IgD-negative memory B cell (primary cell): ENCODE results near the gene PACRG. TPM values are rescaled to one million over a fixed set of nuclear protein-coding genes. Genes with fewer than 3 reads are reported as not detected.
A peak's percentile ranks its signal among the peaks of the same experiment; 100 is the strongest.

Source experiments
- H3K27ac Mint-ChIP-seq, 3 donors: one replicate each; pipeline ENCODE4 v1.8.0; 2020 to 2022; ENCODE audit warnings: mild to moderate bottlenecking in 3 of 3, mixed read lengths in 3 of 3, moderate library complexity in 1 of 3
- H3K27me3 Mint-ChIP-seq: one replicate; pipeline ENCODE4 v1.8.0; 2021; ENCODE audit warnings: mixed read lengths
- H3K36me3 Mint-ChIP-seq: one replicate; pipeline ENCODE4 v1.8.0; 2020; ENCODE audit warnings: mild to moderate bottlenecking, mixed read lengths
- H3K4me1 Mint-ChIP-seq, 3 donors: one replicate each; pipeline ENCODE4 v1.8.0; 2020 to 2022; ENCODE audit warnings: mixed read lengths in 3 of 3, mild to moderate bottlenecking in 1 of 3
- H3K4me3 Mint-ChIP-seq, 4 donors: one replicate each; pipeline ENCODE4 v1.8.0; 2020 to 2022; ENCODE audit warnings: mild to moderate bottlenecking in 4 of 4, mixed read lengths in 4 of 4, moderate library complexity in 3 of 4
- H3K9me3 Mint-ChIP-seq, 3 donors: one replicate each; pipeline ENCODE4 v1.8.0; 2020 to 2021; ENCODE audit warnings: mixed read lengths in 3 of 3, mild to moderate bottlenecking in 1 of 3
- polyA plus RNA-seq: library from polyadenylated mRNA; unstranded; fragments of 300-500 nt; fragmentation: Illumina TruSeq; gene quantifications from one replicate; pipeline ENCODE4 v1.2.3, GENCODE V29; 2021

The PACRG gene
- polyA plus RNA-seq, 1 donor from 2014 or later = not detected

GRCh38 chr6:163085861-163086623 lies 358.3 kb downstream of the PACRG start:
- Mint-ChIP-seq H3K27ac (no peak overlapping the region), H3K4me3 (no peak overlapping the region), H3K27me3 (peaks cover 1% of the 10 kb centered on the region), H3K36me3 (no peaks in the 10 kb centered on the region), H3K9me3 (no peaks in the 10 kb centered on the region), H3K4me1 (no peaks in the 10 kb centered on the region)

GRCh38 chr6:163086624-163086920 lies 358.8 kb downstream of the PACRG start:
- H3K9me3 Mint-ChIP-seq = no peaks in the 10 kb centered on the region
- no peaks in the 10 kb centered on the region for H3K36me3 Mint-ChIP-seq
- H3K4me1 Mint-ChIP-seq = no peaks in the 10 kb centered on the region
- peaks cover 1% of the 10 kb centered on the region for H3K27me3 Mint-ChIP-seq
- H3K27ac Mint-ChIP-seq = no peak overlapping the region
- no peak overlapping the region for H3K4me3 Mint-ChIP-seq

- Mint-ChIP-seq H3K27ac (no peak overlapping the region), H3K36me3 (no peaks in the 10 kb centered on the region), H3K27me3 (peaks cover 1% of the 10 kb centered on the region), H3K4me3 (no peak overlapping the region), H3K4me1 (no peaks in the 10 kb centered on the region), H3K9me3 (no peaks in the 10 kb centered on the region)
Observed at GRCh38 chr6:163087981-163088380, 360.2 kb downstream of the PACRG start.

- Mint-ChIP-seq H3K36me3 (no peaks in the 10 kb centered on the region), H3K9me3 (no peaks in the 10 kb centered on the region), H3K27me3 (no peaks in the 10 kb centered on the region), H3K4me1 (no peaks in the 10 kb centered on the region), H3K4me3 (no peak overlapping the region), H3K27ac (no peak overlapping the region)
Observed at GRCh38 chr6:163092876-163093275, 365.1 kb downstream of the PACRG start.

- Mint-ChIP-seq H3K4me1 (no peaks in the 10 kb centered on the region), H3K9me3 (no peaks in the 10 kb centered on the region), H3K27me3 (no peaks in the 10 kb centered on the region), H3K4me3 (no peak overlapping the region), H3K27ac (no peak overlapping the region), H3K36me3 (no peaks in the 10 kb centered on the region)
Observed at GRCh38 chr6:163094881-163095280, 367.1 kb downstream of the PACRG start.

- Mint-ChIP-seq H3K27me3 (no peaks in the 10 kb centered on the region), H3K36me3 (no peaks in the 10 kb centered on the region), H3K4me1 (no peaks in the 10 kb centered on the region), H3K27ac (no peak overlapping the region), H3K4me3 (no peak overlapping the region), H3K9me3 (no peaks in the 10 kb centered on the region)
Observed at GRCh38 chr6:163095401-163095800, 367.6 kb downstream of the PACRG start.

GRCh38 chr6:163098827-163099479 lies 371.2 kb downstream of the PACRG start:
- Mint-ChIP-seq H3K9me3 (peaks cover 0 to 3% (median 0%) of the 10 kb centered on the region in 3 donors), H3K36me3 (no peaks in the 10 kb centered on the region), H3K4me1 (no peaks in the 10 kb centered on the region), H3K27ac (no peak overlapping the region), H3K4me3 (no peak overlapping the region), H3K27me3 (no peaks in the 10 kb centered on the region)

GRCh38 chr6:163099621-163100171 lies 371.9 kb downstream of the PACRG start:
- no peak overlapping the region for H3K27ac Mint-ChIP-seq
- no peaks in the 10 kb centered on the region for H3K27me3 Mint-ChIP-seq
- H3K4me1 Mint-ChIP-seq = no peaks in the 10 kb centered on the region
- peaks cover 0 to 3% (median 3%) of the 10 kb centered on the region in 3 donors for H3K9me3 Mint-ChIP-seq
- H3K4me3 Mint-ChIP-seq = no peak overlapping the region
- no peaks in the 10 kb centered on the region for H3K36me3 Mint-ChIP-seq

GRCh38 chr6:163100259-163100658 lies 372.5 kb downstream of the PACRG start:
- no peaks in the 10 kb centered on the region for H3K4me1 Mint-ChIP-seq
- peaks cover 0 to 3% (median 3%) of the 10 kb centered on the region in 3 donors for H3K9me3 Mint-ChIP-seq
- H3K4me3 Mint-ChIP-seq = no peak overlapping the region
- no peak overlapping the region for H3K27ac Mint-ChIP-seq
- no peaks in the 10 kb centered on the region for H3K36me3 Mint-ChIP-seq
- no peaks in the 10 kb centered on the region for H3K27me3 Mint-ChIP-seq

- peaks cover 4% of the 10 kb centered on the region for H3K36me3 Mint-ChIP-seq
- H3K4me1 Mint-ChIP-seq = no peaks in the 10 kb centered on the region
- H3K9me3 Mint-ChIP-seq = peaks cover 6 to 10% (median 7%) of the 10 kb centered on the region in 3 donors
Observed at GRCh38 chr6:163113358-163113962, 385.7 kb downstream of the PACRG start.

GRCh38 chr6:163118941-163119340 lies 391.2 kb downstream of the PACRG start:
- Mint-ChIP-seq H3K36me3 (no peaks in the 10 kb centered on the region), H3K4me1 (peaks cover 0 to 1% (median 0%) of the 10 kb centered on the region in 3 donors), H3K9me3 (peaks cover 0 to 4% (median 0%) of the 10 kb centered on the region in 3 donors), H3K27me3 (no peaks in the 10 kb centered on the region), H3K4me3 (no peak overlapping the region), H3K27ac (no peak overlapping the region)

More at GRCh38 chr6:163113358-163113962, 385.7 kb downstream of the PACRG start:
- Mint-ChIP-seq H3K4me3 (no peak overlapping the region), H3K27me3 (peaks cover 3% of the 10 kb centered on the region), H3K27ac (no peak overlapping the region)

- Mint-ChIP-seq H3K27me3 (no peaks in the 10 kb centered on the region), H3K27ac (no peak overlapping the region), H3K4me1 (peaks cover 0 to 1% (median 0%) of the 10 kb centered on the region in 3 donors), H3K4me3 (peak overlapping the region in 1 of 4 donors; percentile 30), H3K36me3 (no peaks in the 10 kb centered on the region), H3K9me3 (peaks cover 0 to 4% (median 0%) of the 10 kb centered on the region in 3 donors)
Observed at GRCh38 chr6:163120223-163120622, 392.4 kb downstream of the PACRG start.

- no peak overlapping the region for H3K4me3 Mint-ChIP-seq
- H3K27me3 Mint-ChIP-seq = no peaks in the 10 kb centered on the region
- no peaks in the 10 kb centered on the region for H3K36me3 Mint-ChIP-seq
- no peak overlapping the region for H3K27ac Mint-ChIP-seq
- peaks cover 0 to 1% (median 0%) of the 10 kb centered on the region in 3 donors for H3K4me1 Mint-ChIP-seq
- H3K9me3 Mint-ChIP-seq = peaks cover 0 to 4% (median 0%) of the 10 kb centered on the region in 3 donors
Observed at GRCh38 chr6:163121270-163121669, 393.5 kb downstream of the PACRG start.

GRCh38 chr6:163122365-163122764 lies 394.6 kb downstream of the PACRG start:
- H3K27ac Mint-ChIP-seq = no peak overlapping the region
- H3K4me3 Mint-ChIP-seq = no peak overlapping the region

GRCh38 chr6:163123098-163123497 lies 395.3 kb downstream of the PACRG start:
- H3K27me3 Mint-ChIP-seq = no peaks in the 10 kb centered on the region
- no peaks in the 10 kb centered on the region for H3K36me3 Mint-ChIP-seq
- peaks cover 0 to 4% (median 0%) of the 10 kb centered on the region in 3 donors for H3K9me3 Mint-ChIP-seq
- no peak overlapping the region for H3K27ac Mint-ChIP-seq
- no peak overlapping the region for H3K4me3 Mint-ChIP-seq
- peaks cover 0 to 1% (median 0%) of the 10 kb centered on the region in 3 donors for H3K4me1 Mint-ChIP-seq

More at GRCh38 chr6:163122365-163122764, 394.6 kb downstream of the PACRG start:
- H3K36me3 Mint-ChIP-seq = no peaks in the 10 kb centered on the region
- no peaks in the 10 kb centered on the region for H3K27me3 Mint-ChIP-seq
- peaks cover 0 to 1% (median 0%) of the 10 kb centered on the region in 3 donors for H3K4me1 Mint-ChIP-seq
- H3K9me3 Mint-ChIP-seq = peaks cover 0 to 4% (median 0%) of the 10 kb centered on the region in 3 donors
